DMS79 (cell line): ENCODE results near the gene CUL1.

Experiments used
- DNase-seq: peaks from one replicate; lab custom pipeline; 2025; lab: John Stamatoyannopoulos, UW

CUL1 gene

GRCh38 chr7:148718431-148718830 lies 19.7 kb downstream of the CUL1 start:
- DNase-seq: no peak

DNA sequence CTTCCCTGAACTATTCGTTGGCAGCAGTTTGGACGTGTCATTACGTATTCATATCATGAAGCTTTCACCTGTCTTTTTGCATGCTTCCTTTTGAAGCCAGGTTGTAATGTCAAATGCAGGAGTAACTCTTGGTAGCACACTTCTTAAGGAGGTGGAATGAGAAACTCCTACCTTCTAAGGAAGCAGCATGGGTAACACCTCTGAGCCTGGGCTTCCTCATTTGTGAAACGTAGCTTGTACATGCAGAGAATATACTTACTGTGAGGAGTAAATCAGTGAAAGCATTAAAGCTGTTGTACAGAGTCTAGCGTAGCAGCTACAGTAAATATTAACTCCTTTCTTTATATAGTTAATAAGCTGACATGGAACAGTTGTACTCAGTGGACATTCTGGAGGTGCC lies 21.1 kb downstream of the CUL1 start:
- DNase-seq: no peak

DNA sequence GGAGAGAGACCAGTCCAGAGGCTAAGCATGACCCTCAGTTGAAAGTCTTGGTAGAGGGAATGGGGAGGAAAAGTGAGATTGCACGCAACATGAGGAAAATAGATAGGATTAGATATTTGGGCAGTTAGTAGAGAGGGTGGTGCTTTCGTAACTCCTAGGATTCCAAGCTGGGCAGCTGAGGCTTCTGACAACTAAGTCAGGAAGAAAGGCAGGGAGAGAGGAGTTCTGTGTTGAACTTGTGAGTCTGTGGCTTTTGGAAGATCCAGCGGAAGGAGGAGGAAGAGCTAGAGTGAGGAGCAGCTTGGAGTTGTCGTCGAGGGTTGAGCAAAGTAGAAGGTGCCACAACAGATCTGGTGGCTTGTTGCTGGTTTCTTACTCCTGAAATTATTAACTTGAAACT lies 21.8 kb downstream of the CUL1 start:
- DNase-seq: no peak

DNA sequence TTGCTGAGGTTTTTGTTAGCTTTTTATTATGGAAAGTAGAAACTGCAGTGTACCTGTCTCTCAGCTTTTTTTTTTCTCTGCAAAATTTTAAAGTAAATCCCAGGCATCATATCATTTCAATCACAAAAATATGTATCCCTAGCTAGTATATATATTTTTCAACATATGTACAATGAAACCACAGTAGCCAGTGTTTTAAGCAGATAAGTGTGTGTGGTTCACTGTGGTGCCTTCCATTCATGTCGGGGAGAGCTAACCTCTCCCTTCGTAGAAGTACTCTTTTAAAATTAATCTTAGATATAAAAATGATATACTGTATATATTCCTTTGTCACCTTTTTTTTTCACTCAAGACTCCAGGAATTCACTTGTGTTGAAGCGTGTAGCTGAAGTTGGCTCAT lies 22.7 kb downstream of the CUL1 start:
- no peak for DNase-seq

DNA sequence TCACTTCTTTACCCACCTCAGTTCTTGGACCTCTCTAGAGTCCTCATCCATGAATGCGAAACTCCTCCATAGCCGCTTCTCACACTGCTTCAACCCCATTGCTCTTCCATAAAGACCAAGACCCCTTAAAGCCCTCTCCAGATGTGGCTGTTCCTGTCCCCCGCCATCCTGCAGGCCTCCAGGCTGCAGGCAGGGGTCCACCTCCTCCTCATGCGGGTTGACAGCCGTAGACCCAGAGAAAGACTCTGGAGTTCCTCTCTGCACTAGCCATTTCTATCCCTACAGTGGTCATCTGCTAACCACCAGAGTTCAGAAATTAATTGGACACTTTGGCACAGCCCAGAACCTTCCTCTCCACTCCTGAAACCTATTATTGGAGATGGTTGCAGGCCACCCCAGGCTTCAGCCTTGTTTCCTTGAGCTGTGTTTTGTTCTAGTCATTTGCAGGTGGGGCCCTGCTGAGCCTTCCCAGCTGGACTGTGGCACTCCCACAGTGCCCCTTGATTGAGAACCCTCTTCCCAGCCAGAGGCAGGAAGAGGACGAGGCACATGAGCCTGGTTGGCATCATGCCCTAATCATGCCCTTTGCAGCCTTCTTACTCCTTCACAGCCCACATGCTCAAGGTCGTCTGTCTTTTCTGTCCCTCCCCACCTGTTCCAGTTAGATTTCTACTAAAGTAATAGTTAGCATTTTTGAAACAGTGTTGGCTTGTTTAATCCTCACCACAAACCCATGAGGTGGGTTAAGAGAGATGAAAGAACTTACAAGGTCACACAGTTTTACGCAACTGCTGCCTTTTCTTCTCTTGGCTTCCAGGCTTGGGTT lies 23.9 kb downstream of the CUL1 start:
- no peak for DNase-seq

GRCh38 chr7:148723166-148723559 lies 24.5 kb downstream of the CUL1 start:
- DNase-seq: no peak

- no peak for DNase-seq
Observed at GRCh38 chr7:148723846-148724245, 25.1 kb downstream of the CUL1 start.

GRCh38 chr7:148726385-148726784 lies 27.7 kb downstream of the CUL1 start:
- DNase-seq: no peak

GRCh38 chr7:148727501-148728278 lies 29.0 kb downstream of the CUL1 start:
- no peak for DNase-seq

- DNase-seq: no peak
Observed at GRCh38 chr7:148729984-148730733, 31.5 kb downstream of the CUL1 start.

- DNase-seq: no peak
Observed at GRCh38 chr7:148732862-148733261, 34.2 kb downstream of the CUL1 start.

- DNase-seq: no peak
Observed at GRCh38 chr7:148733496-148733895, 34.8 kb downstream of the CUL1 start.

- no peak for DNase-seq
Observed at GRCh38 chr7:148735141-148735540, 36.4 kb downstream of the CUL1 start.

DNA sequence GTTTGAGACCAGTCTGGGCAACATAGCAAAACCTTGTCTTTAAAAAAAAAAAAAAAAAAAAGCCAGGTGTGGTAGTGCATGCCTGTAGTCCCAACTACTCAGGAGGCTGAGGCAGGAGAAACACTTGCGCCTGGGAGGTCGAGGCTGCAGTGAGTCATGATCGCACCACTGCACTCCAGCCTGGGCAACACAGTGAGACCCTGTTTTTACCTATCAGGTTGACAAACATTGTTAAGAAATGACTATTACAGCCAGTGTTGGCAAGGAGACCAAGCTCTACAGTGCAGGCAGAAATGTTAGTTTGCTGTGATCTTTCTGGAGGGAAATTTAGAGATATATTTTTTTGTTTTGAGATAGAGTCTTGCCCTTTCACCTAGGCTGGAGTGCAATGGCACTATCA lies 37.3 kb downstream of the CUL1 start:
- no peak for DNase-seq

GRCh38 chr7:148738737-148739535 lies 40.2 kb downstream of the CUL1 start:
- no peak for DNase-seq

DNA sequence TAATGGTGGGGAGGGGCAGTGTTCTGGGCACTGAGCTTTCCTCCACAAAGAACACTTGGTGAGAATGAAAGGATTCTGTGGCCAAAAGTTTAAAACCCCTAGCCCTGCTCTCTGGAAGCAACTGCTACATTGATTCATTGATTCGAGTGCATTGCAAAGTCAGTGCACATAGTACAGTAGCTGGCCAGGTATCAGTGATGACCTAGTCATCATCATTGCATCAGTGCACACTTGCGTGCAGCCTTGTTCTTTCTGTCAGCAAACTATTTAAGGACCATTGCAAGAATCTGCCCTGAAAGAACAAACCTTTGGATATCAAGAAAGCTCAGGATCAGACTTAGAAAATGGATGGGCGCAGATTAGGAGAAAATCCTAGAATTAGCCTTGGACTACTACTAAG lies 47.4 kb downstream of the CUL1 start:
- no peak for DNase-seq

GRCh38 chr7:148747274-148747673 lies 48.6 kb downstream of the CUL1 start:
- DNase-seq: no peak

GRCh38 chr7:148750442-148751355 lies 52.0 kb downstream of the CUL1 start:
- no peak for DNase-seq

- no peak for DNase-seq
Observed at GRCh38 chr7:148753224-148753623, 54.5 kb downstream of the CUL1 start.

DNA sequence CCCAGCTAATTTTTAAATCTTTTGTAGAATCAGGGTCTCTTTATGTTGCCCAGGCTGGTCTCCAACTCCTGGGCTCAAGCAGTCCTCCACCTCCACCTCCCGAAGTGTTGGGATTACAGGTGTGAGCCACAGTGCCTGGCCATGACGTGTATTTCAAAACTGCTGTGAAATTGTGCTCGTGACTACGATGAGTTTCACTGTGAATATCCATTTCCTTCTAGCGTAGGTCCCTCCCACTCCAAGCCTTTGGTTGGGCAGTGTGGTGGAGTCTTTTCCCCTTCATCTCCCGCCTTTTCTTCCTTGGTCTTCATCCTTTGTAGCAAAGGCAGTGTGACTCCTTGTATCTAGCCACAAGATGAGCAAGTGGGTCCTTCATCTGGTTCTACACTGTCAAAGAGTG lies 56.2 kb downstream of the CUL1 start:
- no peak for DNase-seq
